Endodermal cell (in vitro differentiated cells): Measurements from ENCODE around the gene HPD. TPM values are rescaled to one million over a fixed set of nuclear protein-coding genes. Genes with fewer than 3 reads are reported as not detected.

ENCODE experiments used
- DNase-seq: peaks from one replicate; pipeline ENCODE4 v3.0.0-alpha.2; 2017
- H3K27ac ChIP-seq: 2 replicates; pipeline ENCODE4 v1.5.1; 2013; ENCODE audit warnings: mild to moderate bottlenecking, low read depth, low read length, moderate library complexity
- H3K27me3 ChIP-seq: 2 replicates; pipeline ENCODE4 v1.6.1; 2013; ENCODE audit warnings: mild to moderate bottlenecking, low read length, moderate library complexity; ENCODE audit not compliant: insufficient read depth, control insufficient read depth, poor library complexity, severe bottlenecking
- H3K36me3 ChIP-seq: 2 replicates; pipeline ENCODE4 v1.7.0; 2013; ENCODE audit warnings: mild to moderate bottlenecking, low read length, moderate library complexity; ENCODE audit not compliant: control insufficient read depth, insufficient read depth
- H3K4me1 ChIP-seq: one replicate; pipeline ENCODE4 v1.7.0; 2013; ENCODE audit warnings: low read length; ENCODE audit not compliant: control insufficient read depth, insufficient read depth
- H3K4me3 ChIP-seq: 2 replicates; pipeline ENCODE4 v1.5.1; 2013; ENCODE audit warnings: mild to moderate bottlenecking, low read length, moderate library complexity
- H3K9ac ChIP-seq: 2 replicates; pipeline ENCODE4 v1.6.1; 2013; ENCODE audit warnings: mild to moderate bottlenecking, low read length, moderate library complexity; ENCODE audit not compliant: poor library complexity, severe bottlenecking; ENCODE audit errors: extremely low read depth
- H3K9me3 ChIP-seq: 2 replicates; pipeline ENCODE4 v1.6.1; 2013; ENCODE audit warnings: mild to moderate bottlenecking, low read length, moderate library complexity; ENCODE audit not compliant: control insufficient read depth
- H3K27ac Mint-ChIP-seq: 2 replicates; pipeline ENCODE4 v1.8.0; 2020; ENCODE audit warnings: mixed read lengths
- H3K27me3 Mint-ChIP-seq: 2 replicates; pipeline ENCODE4 v1.8.0; 2021; ENCODE audit warnings: mild to moderate bottlenecking, mixed read lengths; ENCODE audit not compliant: insufficient read depth
- H3K36me3 Mint-ChIP-seq: 2 replicates; pipeline ENCODE4 v1.8.0; 2020; ENCODE audit warnings: low read depth, mixed read lengths
- H3K4me1 Mint-ChIP-seq: 2 replicates; pipeline ENCODE4 v1.8.0; 2020; ENCODE audit warnings: mixed read lengths
- H3K4me3 Mint-ChIP-seq: 2 replicates; pipeline ENCODE4 v1.8.0; 2020; ENCODE audit warnings: mild to moderate bottlenecking, moderate library complexity, mixed read lengths
- H3K9me3 Mint-ChIP-seq: 2 replicates; pipeline ENCODE4 v1.8.0; 2020; ENCODE audit warnings: mild to moderate bottlenecking, mixed read lengths
- WGBS, 2 experiments: methylation state at CpG; one replicate each; pipeline versions ENCODE4 v1.1.5 to v1.1.7; 2013; ENCODE audit warnings: missing lambda C conversion rate in 2 of 2, mixed read lengths in 1 of 2; ENCODE audit not compliant: insufficient coverage in 1 of 2, insufficient read length in 1 of 2; 5-methylcytosine and 5-hydroxymethylcytosine counted together
- total RNA-seq, 2 donors: library from RNA; stranded (reverse); fragmentation: NEBNext Ultra II Directional in 1 of 2; extraction: Animal tissue kit (Norgen Biotek cat#: 25700) in 1 of 2; gene quantifications; 2 replicates in 1 of 2; 3 replicates in 1 of 2; pipeline ENCODE4 v1.2.1, GENCODE V29; 2021
- TF ChIP-seq, protein P1 (sequence below): fragments of 200-600 bp; sonication (generic); conservative IDR thresholded peaks from 2 replicates; pipeline ENCODE4 v1.5.0; 2021; ENCODE audit warnings: antibody characterized with exemption, mild to moderate bottlenecking

HPD gene
- total RNA-seq, 2 donors from 2014 or later = 0.55 to 0.71 TPM

DNA sequence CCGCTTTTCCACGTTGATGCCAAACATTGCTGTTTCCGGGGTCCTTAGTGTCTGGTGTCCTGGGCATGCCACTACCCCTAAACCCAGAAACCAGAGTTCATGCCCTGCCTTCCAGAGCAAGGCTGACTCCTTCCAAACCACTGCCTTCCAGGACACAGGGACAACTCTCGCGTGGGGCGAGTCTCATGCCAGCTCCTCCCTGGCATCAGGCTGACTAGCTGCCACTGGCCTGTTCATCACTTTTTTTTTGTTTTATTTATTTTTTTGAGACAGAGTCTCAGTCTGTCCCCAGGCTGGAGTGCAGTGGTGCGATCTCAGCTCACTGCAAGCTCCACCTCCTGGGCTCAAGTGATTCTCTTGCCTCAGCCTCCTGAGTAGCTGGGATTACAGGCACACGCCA is 50.0 kb downstream of the HPD start:
- Histone ChIP-seq H3K4me3 (no peak overlapping the region), H3K9me3 (no peaks in the 10 kb centered on the region), H3K9ac (no peak overlapping the region), H3K27ac (no peak overlapping the region), H3K4me1 (peaks cover 4% of the 10 kb centered on the region), H3K36me3 (peaks cover 36% of the 10 kb centered on the region), H3K27me3 (no peaks in the 10 kb centered on the region)
- DNase-seq = no peak
- 95 to 97% methylated on average over 4 to 8 of the region's 8 CpGs for WGBS, 2 experiments
- Mint-ChIP-seq H3K27ac (no peak overlapping the region), H3K4me3 (no peak overlapping the region), H3K4me1 (peaks cover 30% of the 10 kb centered on the region), H3K27me3 (no peaks in the 10 kb centered on the region), H3K9me3 (no peaks in the 10 kb centered on the region), H3K36me3 (peaks cover 32% of the 10 kb centered on the region)
- TF ChIP-seq, protein P1, sequence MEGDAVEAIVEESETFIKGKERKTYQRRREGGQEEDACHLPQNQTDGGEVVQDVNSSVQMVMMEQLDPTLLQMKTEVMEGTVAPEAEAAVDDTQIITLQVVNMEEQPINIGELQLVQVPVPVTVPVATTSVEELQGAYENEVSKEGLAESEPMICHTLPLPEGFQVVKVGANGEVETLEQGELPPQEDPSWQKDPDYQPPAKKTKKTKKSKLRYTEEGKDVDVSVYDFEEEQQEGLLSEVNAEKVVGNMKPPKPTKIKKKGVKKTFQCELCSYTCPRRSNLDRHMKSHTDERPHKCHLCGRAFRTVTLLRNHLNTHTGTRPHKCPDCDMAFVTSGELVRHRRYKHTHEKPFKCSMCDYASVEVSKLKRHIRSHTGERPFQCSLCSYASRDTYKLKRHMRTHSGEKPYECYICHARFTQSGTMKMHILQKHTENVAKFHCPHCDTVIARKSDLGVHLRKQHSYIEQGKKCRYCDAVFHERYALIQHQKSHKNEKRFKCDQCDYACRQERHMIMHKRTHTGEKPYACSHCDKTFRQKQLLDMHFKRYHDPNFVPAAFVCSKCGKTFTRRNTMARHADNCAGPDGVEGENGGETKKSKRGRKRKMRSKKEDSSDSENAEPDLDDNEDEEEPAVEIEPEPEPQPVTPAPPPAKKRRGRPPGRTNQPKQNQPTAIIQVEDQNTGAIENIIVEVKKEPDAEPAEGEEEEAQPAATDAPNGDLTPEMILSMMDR = no peak

DNA sequence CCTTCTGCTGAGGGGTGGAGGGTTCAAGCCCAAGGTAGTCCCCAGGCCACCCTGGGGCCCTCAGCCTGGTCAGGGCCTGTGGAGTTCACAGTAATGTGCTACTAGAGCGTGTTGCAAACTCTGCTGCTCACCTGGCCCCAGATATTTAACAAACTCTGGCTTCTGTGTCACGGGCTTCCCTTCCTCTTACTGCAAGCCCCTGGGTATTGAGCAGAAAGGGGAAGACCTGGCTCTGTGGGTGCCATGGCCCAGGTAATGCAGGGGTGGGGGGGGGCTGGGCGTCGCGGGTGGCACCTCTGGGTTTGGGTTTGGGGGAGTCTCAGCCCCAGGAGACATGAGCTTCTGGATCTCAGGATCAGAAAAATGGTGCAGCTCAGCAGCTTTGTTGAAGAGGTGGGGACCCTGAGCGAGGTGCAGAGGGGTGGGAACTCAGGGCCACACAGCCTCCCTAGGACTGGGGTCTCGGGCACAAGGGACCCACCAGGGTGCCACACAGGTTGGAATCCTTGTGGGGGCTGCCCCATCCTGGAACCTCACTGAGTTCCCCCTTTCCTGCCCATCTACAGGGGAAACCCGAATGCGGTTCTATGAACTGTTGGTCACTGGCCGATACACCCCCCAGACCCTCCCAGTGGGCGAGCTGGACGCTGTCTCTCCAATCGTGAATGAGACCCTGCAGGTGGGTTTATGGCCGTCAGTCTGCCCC is 50.9 kb downstream of the HPD start:
- Histone ChIP-seq H3K4me3 (peak overlapping the region; percentile 87), H3K27ac (no peak overlapping the region), H3K9me3 (no peaks in the 10 kb centered on the region), H3K4me1 (peaks cover 4% of the 10 kb centered on the region), H3K9ac (no peak overlapping the region), H3K36me3 (peaks cover 29% of the 10 kb centered on the region), H3K27me3 (no peaks in the 10 kb centered on the region)
- peaks cover 27% of the 10 kb centered on the region for H3K36me3 Mint-ChIP-seq
- no peaks in the 10 kb centered on the region for H3K27me3 Mint-ChIP-seq
- TF ChIP-seq, protein P1 = no peak
- H3K4me3 Mint-ChIP-seq = peak overlapping the region; percentile 91
- 86 to 96% methylated on average over 10 to 14 of the region's 14 CpGs for WGBS, 2 experiments
- DNase-seq = no peak
- H3K4me1 Mint-ChIP-seq = peaks cover 24% of the 10 kb centered on the region
- H3K9me3 Mint-ChIP-seq = no peaks in the 10 kb centered on the region
- no peak overlapping the region for H3K27ac Mint-ChIP-seq

DNA sequence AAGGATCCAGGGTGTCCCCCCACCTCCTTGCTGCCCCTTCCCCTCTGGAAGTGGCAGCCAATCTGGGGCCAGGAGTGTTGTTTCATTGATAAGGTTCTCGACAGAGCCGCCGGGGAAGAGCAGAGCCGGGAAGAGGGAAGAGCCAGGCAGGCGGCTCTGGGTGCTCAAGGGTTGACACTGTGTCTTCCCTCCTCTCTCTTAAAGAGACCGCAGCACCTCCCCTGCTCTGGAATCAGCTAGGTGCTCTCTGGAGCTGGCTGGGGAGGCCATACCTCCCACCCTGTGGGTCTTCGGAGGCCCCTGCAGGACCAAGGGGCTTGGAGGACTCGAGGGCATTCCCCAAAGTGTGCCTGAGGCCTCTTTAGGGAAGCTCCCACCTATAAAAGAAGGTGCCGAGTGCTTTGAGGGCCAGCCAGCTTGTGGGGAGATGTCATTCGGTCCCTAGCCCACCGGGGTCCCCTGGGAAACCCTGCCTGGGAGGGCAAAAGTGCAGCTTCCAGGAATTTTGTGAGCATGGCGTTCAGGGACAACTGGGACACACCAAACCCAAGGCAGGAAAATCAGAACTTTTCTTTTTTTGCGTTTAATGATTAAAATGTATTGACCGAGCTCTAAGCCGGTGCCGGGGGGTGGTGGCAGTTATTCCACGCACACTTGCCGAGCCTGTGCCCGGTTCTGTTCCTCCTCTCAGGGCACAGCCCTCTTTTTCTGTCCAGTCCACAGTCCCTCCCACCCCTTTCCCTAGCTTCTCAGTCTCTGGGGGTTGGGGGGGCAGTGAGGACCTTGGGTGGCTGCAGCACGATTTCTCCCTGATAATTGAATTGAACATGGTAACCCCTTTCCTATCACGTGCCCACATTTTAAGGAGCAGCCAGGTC is 51.9 kb downstream of the HPD start:
- peak overlapping the region; percentile 91 for H3K4me3 Mint-ChIP-seq
- Histone ChIP-seq H3K9ac (peak overlapping the region; percentile 39), H3K27me3 (no peaks in the 10 kb centered on the region), H3K4me1 (peaks cover 4% of the 10 kb centered on the region), H3K4me3 (peak overlapping the region; percentile 87), H3K36me3 (peaks cover 28% of the 10 kb centered on the region), H3K27ac (no peak overlapping the region), H3K9me3 (no peaks in the 10 kb centered on the region)
- peak; percentile 78 for DNase-seq
- H3K36me3 Mint-ChIP-seq = peaks cover 28% of the 10 kb centered on the region
- peaks cover 21% of the 10 kb centered on the region for H3K4me1 Mint-ChIP-seq
- no peaks in the 10 kb centered on the region for H3K27me3 Mint-ChIP-seq
- no peaks in the 10 kb centered on the region for H3K9me3 Mint-ChIP-seq
- TF ChIP-seq, protein P1 = no peak
- WGBS, 2 experiments = 59 to 61% methylated on average over 14 to 21 of the region's 21 CpGs
- H3K27ac Mint-ChIP-seq = peak overlapping the region; percentile 68
